Kidney capillary endothelial cell (primary cell): Measurements from ENCODE around the gene QRSL1.
A peak's percentile ranks its signal among the peaks of the same experiment; 100 is the strongest.
"Not testable (repeated sequence)": the region's sequence is repeated elsewhere in the genome, so short reads cannot be mapped to it uniquely, and the experiment has no call there.

Experiments
- DNase-seq: peaks from one replicate; pipeline ENCODE4 v3.0.0-alpha.2; 2018; ENCODE audit warnings: low spot score

QRSL1 gene

DNA sequence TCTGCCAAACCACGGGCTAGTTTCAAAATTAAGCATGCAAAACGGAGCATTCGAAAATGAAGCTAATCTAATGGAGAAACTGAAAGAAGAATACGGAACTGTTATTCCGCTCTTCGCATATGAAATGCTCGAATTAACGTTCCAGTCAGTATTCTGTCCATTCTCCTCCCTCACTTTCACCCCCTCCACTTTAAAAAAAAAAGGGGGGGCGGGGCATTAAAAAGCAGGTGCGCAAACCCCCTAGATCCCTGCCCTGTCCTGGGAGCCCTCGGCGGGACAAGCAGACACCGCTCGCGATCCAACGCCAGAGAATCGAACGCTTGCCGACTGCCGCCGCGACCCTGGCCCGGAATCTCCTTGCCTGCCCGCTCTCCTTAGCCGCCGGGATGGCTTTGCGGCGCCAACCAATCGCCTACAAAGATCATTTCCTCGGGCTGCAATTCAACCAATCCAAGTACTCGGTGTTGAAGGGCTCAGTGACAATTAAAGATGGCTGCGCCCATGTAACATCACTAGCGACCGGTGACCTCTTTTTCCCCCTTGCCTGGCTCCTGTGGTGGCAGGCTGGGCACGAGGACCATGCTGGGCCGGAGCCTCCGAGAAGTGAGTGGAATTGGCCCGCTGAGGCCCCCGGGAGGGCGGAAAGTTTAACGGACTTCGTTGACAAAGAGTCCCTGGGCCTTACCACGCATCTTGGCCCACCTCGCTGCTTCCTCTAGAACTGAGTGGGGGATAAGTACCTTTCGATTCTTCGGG lies at the start of gene QRSL1, which contains the start of gene RTN4IP1:
QRSL1 (plus strand) TSS at position 476 of the 756 bp plus-strand sequence; CDS start at position 580, 104 bp downstream.
RTN4IP1 (minus strand) TSS at position 396 of the 756 bp plus-strand sequence. CDS start 477 bp downstream, outside the sequence.
- peak; percentile 93 for DNase-seq

DNA sequence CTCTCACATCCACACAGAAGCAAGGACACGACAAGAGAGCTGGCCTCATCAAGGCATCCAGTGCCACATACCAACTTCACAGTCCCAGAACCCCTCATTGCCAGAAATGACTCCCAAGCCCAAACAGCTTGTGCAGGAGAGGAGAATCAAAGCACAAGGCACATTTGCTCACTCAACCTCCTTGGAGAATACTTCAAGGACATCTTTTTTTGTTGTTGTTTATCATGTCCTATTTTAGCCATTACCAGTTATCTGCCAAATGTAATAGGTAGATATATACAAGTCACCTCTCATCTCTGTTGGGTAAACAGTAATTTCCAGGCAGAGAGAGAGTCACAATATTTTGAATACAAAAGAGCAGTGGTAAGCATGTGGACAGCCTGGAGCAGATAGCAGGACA lies 47.9 kb upstream of the QRSL1 start:
- no peak for DNase-seq

DNA sequence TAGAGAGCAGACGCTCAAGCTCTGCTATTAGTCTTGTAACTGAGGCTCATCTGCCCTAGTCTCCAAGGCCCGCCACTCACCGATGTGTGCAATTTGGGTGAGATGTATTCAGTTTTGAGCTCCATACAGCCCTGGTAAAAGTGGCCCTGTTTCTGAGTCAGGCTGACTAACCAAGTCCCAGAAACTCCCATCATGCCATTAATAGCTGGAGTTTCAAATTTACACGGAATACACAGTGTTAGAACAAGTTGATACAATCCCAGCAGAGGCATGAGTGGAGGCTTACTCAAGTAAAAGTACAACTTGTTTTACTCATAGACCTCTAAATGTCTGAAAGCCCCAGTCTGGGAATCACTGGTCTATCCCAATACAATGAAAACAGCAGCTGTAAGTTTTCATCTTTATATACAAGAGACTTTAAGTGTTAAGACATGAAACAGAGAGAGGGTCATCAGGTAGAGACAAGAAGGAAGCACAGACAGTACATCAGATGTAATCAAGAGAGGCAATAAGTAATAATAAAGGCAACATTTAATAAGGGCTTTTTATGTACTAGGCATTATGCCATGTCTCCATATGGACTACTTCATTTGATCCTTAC lies 42.5 kb upstream of the QRSL1 start:
- DNase-seq = no peak

- not testable (repeated sequence) for DNase-seq
Measured at GRCh38 chr6:106588937-106589336, 40.4 kb upstream of the QRSL1 start.

DNA sequence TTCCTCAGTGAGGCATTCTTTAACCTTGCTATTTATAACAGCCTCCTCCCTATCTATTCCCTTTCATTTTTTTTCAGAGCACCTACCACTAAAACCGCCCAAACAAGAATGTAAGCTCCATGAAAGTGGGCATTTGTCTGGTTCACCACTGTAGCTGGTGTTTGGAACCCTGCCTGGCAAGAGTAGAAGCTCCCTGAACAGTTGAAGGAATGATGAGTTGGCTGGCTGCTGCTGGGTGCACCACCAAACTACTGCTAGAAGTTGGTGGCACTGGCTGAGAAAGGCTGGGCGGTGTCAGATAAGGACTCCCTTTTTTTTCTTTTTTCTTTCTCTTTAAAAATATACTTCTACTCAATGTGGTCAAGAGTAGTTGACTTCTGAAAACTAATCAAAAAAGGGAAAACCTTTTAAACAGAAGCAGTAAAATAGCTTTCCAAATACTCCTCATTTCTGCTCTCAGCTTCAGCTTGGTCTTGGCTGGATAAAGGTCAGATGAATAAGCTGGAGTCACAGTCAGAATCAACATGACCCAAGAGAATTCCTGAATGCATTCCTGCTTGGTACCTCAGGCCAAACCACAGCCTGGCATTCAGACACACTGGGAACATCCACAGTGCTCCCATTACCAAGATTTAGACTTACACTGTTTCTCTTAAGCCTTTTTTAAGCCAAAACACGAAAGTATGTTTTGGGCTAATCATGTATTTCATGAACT lies 38.1 kb upstream of the QRSL1 start:
- no peak for DNase-seq

GRCh38 chr6:106599440-106599839 lies 29.9 kb upstream of the QRSL1 start:
- no peak for DNase-seq

DNA sequence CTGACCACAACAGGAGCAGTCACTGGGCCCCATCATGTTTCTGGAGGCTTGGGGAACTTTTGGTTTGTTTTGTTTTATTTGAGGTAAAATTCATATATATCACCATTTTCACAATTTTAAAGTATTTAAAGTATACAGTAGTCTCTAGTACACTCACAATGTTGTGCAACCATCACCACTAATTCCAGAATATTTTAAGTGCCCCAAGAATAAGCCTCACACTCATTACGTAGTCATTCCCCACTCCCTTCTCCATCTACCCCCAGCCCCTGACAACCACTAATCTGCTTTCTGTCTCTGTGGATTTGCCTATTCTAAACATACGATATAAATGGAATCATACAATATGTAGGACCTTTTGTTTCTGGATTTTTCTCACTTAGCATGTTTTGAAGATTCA lies 29.0 kb upstream of the QRSL1 start:
- no peak for DNase-seq

DNA sequence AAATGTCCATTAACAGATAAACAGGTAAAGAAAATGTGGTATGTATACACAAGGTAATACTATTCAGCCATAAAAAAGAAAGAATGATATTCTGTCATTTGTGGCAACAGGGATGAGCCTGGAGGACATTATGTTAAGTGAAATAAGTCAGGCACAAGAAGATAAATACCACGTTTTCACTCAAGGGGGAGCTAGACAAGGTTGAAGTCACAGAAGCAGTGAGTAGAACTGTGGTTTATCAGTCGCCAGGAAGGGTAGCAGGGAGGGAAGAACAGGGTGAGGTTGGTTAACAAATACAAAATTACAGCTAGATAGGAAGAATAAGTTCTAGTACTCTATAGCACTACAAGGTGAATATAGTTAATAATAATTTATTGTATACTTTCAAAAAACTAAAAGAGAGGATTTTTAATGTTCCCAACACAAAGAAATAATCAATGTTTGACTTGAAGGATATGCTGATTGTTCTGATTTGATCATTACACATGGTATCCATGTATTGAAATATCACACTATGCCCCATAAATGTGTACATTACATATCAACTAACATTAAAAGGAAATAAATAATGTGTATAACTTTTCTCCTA lies 21.2 kb upstream of the QRSL1 start:
- DNase-seq = peak; percentile 36

DNA sequence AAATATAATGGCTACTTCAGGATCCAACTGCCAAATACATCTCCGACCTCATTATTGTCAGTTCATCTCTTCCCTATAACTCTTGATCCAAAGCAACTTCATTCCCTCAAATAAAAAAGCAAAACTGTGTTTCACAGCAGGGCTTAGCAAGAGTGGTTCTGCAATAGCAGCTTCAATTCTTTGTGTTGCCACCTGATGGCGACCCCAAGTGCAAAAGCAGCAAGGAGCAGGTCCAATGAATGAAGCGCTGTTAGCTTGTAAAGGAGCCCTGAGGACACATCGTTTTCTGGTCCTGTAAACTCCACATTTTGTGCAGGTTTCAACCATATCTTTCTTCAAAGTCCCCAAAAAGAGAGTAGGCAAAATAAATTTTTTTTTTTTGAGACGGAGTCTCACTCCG lies 19.7 kb upstream of the QRSL1 start:
- no peak for DNase-seq

- DNase-seq = no peak
Measured at GRCh38 chr6:106611030-106611429, 18.3 kb upstream of the QRSL1 start.

DNA sequence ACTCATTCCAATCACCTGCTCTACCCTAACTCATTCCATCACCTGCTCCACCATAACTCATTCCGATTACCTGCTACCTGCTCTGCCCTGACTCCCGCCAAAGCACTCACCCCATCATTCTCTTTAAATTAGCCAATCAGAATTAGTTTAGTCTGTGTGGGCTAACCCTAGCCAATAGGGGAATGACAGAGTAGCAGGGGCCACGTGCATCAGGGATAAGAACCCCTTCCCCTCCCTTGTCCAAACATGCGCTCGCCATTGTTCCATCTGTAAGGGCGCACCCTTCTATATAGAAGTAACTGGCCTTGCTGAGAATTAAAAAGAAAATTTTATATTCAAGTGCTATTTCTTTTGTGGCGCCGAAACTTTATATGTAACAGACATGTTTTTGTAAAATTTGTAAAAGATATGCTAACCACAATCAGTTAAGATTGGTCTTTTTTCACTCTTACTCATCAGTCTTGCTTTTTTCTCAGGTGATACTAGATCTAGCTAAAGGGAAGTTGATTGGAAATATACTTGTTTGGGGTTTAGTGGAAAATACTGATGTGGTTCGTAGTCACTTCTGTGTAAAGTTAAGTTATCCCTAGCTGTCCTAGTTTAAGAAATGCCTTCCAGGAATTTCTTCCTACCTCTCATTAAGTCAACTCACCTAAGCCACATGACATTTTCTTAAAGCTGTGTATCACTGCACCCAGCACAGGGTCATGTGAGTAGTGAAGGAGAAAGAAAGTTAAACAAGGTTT lies 16.5 kb upstream of the QRSL1 start:
- DNase-seq = no peak

- no peak for DNase-seq
Measured at GRCh38 chr6:106613590-106613989, 15.8 kb upstream of the QRSL1 start.

- DNase-seq = no peak
Measured at GRCh38 chr6:106614166-106614565, 15.2 kb upstream of the QRSL1 start.

GRCh38 chr6:106614592-106615257 lies 14.7 kb upstream of the QRSL1 start:
- no peak for DNase-seq

DNA sequence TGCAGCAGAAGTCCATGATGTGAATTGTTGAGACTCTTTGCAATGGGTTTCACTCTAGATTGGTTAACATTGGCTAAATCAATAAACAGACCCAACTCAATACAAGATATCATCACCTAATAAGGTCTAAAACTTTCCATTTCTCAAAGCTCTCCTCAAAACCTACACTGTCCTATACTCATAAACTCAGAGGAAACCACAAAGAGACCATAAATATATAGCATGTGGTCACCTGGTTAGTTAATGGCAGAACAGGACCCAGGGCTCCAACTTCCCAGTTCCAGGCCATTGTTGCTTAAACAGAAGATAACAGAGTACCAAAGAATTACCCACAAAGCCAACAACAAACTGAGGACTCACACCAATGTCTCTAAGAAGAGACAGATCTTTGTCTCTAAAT lies 12.1 kb upstream of the QRSL1 start:
- no peak for DNase-seq

GRCh38 chr6:106617857-106618256 lies 11.5 kb upstream of the QRSL1 start:
- DNase-seq = no peak

- no peak for DNase-seq
Measured at GRCh38 chr6:106618324-106618723, 11.1 kb upstream of the QRSL1 start.

DNA sequence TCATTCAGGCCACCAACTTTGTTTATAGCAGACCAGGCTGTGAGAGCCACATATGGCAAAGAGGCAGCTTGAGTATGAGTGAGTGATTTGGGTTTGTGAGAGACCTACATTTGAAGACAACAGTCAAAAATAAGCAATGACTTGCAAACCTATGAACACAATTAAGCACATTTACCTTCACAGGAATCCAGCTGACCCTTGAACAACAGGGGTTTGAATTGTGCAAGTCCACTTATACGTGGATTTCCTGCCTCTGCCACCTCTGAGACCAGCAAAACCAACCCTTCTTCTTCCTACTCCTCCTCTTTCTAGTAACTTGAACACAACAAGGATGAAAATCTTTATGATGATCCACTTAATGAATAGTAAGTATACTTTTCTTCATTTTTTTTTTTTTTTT lies 10.2 kb upstream of the QRSL1 start:
- DNase-seq = no peak

- no peak for DNase-seq
Measured at GRCh38 chr6:106620931-106621672, 8.3 kb upstream of the QRSL1 start.

DNA sequence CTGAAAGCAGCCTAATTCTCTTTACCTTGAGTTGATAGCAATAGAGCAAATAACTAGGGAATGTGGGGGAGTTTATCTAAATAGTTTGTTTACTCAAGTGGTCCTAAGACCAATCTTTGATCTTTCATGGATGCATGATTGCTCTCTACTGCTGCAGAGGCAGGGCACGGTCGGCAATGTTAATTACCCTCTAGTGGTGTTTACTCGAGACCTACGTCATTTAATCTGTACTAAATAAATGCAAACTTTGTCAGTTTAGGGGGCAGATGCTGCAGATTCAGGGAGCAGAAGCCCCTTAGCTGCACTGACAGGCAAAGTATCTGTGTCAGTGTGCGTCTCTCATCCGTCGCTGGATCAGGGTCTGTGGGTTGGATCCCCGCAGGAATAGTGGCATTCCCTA lies 7.0 kb upstream of the QRSL1 start:
- no peak for DNase-seq

- DNase-seq = no peak
Measured at GRCh38 chr6:106623039-106623438, 6.3 kb upstream of the QRSL1 start.
